Left forelimb (tissue), 1 donor: ENCODE measurements around the gene KPNA1.

Experiments
- DNase-seq: peaks from one replicate; pipeline ENCODE4 v3.0.0-alpha.2; 2018; ENCODE audit warnings: low spot score

KPNA1 gene

GRCh38 chr3:122382888-122383666 lies 131.7 kb downstream of the KPNA1 start, which contains the start of gene MIX23:
Gene MIX23, minus strand, starts transcription at chr3:122383231. Its CDS starts 7 bp downstream, at chr3:122383224.
- DNase-seq: peak; percentile 92

GRCh38 chr3:122377975-122378374 lies 136.8 kb downstream of the KPNA1 start:
- no peak for DNase-seq

- DNase-seq: no peak
Observed at GRCh38 chr3:122374034-122374433, 140.7 kb downstream of the KPNA1 start.
